Nephron (organoid): ENCODE results near the gene OSMR.
A peak's percentile ranks its signal among the peaks of the same experiment; 100 is the strongest.

Experiments used
- H3K27ac Mint-ChIP-seq, 3 experiments: 2 replicates each; pipeline ENCODE4 v1.8.0; 2020; ENCODE audit warnings: mixed read lengths in 3 of 3, mild to moderate bottlenecking in 2 of 3, moderate library complexity in 1 of 3
- H3K27me3 Mint-ChIP-seq: 2 replicates; pipeline ENCODE4 v1.8.0; 2021; ENCODE audit warnings: low read depth, mild to moderate bottlenecking, moderate library complexity, mixed read lengths
- H3K36me3 Mint-ChIP-seq: 2 replicates; pipeline ENCODE4 v1.8.0; 2020; ENCODE audit warnings: low read depth, mixed read lengths
- H3K4me1 Mint-ChIP-seq: 2 replicates; pipeline ENCODE4 v1.8.0; 2020; ENCODE audit warnings: mixed read lengths
- H3K4me3 Mint-ChIP-seq, 3 experiments: 2 replicates each; pipeline ENCODE4 v1.8.0; 2020; ENCODE audit warnings: mild to moderate bottlenecking in 3 of 3, mixed read lengths in 3 of 3, moderate library complexity in 2 of 3
- H3K9me3 Mint-ChIP-seq: 2 replicates; pipeline ENCODE4 v1.8.0; 2020; ENCODE audit warnings: mixed read lengths
- TF ChIP-seq, protein P1 (sequence below), 3 experiments: fragments of 200-600 bp; sonication (generic); IDR thresholded peaks; one replicate each; pipeline ENCODE4 v1.5.0; 2021; ENCODE audit warnings: antibody characterized with exemption in 3 of 3; ENCODE audit not compliant: unreplicated experiment in 3 of 3

The OSMR gene

GRCh38 chr5:38913714-38914113 is 67.9 kb downstream of the OSMR start:
- Mint-ChIP-seq H3K27ac (no peak overlapping the region), H3K36me3 (no peaks in the 10 kb centered on the region), H3K27me3 (no peaks in the 10 kb centered on the region), H3K4me1 (no peaks in the 10 kb centered on the region), H3K4me3 (no peak overlapping the region), H3K9me3 (peaks cover 24% of the 10 kb centered on the region)
- TF ChIP-seq, protein P1, sequence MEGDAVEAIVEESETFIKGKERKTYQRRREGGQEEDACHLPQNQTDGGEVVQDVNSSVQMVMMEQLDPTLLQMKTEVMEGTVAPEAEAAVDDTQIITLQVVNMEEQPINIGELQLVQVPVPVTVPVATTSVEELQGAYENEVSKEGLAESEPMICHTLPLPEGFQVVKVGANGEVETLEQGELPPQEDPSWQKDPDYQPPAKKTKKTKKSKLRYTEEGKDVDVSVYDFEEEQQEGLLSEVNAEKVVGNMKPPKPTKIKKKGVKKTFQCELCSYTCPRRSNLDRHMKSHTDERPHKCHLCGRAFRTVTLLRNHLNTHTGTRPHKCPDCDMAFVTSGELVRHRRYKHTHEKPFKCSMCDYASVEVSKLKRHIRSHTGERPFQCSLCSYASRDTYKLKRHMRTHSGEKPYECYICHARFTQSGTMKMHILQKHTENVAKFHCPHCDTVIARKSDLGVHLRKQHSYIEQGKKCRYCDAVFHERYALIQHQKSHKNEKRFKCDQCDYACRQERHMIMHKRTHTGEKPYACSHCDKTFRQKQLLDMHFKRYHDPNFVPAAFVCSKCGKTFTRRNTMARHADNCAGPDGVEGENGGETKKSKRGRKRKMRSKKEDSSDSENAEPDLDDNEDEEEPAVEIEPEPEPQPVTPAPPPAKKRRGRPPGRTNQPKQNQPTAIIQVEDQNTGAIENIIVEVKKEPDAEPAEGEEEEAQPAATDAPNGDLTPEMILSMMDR (IDR thresholded peaks at IDR 0.05; ENCODE audit: unreplicated experiment in 3 of 3): no peak

DNA sequence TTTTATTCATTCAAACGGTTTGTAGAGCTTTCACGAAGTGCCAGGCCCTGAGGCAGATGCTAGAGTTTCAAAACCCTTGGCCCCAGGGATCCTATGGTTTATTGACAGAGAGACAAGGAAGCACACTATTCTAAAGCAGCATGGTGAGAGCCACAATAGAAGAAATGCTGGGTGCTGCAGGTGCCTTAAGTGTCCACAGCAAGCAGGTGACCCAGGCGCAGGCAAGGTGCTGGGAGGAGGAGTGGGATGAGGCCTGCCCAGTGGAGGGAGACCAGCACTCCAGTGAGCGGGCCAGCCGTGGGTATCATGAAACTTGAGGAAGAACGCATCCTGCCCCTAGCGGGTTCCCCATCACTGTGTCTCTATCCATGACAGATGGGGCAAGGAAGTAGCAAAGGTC is 71.0 kb downstream of the OSMR start:
- Mint-ChIP-seq H3K27me3 (no peaks in the 10 kb centered on the region), H3K4me1 (no peaks in the 10 kb centered on the region), H3K36me3 (no peaks in the 10 kb centered on the region), H3K9me3 (peaks cover 4% of the 10 kb centered on the region), H3K4me3 (no peak overlapping the region), H3K27ac (no peak overlapping the region)
- TF ChIP-seq, protein P1 (IDR thresholded peaks at IDR 0.05; ENCODE audit: unreplicated experiment in 3 of 3): no peak

DNA sequence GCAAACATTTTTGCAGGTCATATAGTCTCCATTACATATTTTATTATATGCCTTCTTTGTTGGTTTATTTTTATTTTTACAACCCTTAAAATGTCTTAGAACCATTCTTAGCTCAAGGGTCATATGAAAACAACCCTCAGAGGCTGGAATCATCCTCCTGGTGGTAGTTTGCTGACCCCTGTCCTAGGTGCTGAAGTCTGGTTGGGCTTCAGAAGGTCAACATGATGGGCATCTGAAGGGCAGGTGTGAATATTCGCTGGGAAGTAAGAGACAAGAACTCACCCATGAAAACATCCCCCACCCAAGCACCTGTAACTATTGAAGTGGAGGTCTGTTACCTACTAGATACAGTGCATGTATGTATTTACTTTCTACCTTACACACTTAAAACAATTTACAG is 75.4 kb downstream of the OSMR start:
- no peak overlapping the region for H3K4me3 Mint-ChIP-seq
- TF ChIP-seq, protein P1 (IDR thresholded peaks at IDR 0.05; ENCODE audit: unreplicated experiment in 3 of 3): no peak
- H3K9me3 Mint-ChIP-seq: no peaks in the 10 kb centered on the region
- no peak overlapping the region for H3K27ac Mint-ChIP-seq
- H3K27me3 Mint-ChIP-seq: no peaks in the 10 kb centered on the region
- peaks cover 19% of the 10 kb centered on the region for H3K4me1 Mint-ChIP-seq
- H3K36me3 Mint-ChIP-seq: peaks cover 6% of the 10 kb centered on the region

DNA sequence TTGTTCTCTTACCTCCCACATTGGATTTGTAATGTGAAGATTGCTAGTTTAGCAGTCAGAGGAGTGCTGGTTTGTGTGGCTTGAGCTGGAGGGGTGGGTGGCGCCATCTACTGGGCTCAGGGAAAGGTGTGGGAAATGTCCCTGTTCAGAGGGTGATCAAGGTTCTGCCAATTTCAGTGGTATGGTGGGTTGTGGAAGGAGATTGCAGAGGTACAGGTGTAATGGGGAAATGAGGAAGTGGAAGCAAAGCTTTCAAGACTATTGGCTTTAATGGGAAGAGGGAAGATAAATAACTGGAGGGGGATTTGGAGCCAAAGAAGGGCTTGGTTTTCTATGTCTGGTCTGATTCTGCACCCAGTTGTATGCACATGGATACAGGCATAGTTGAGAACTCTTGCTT is 76.4 kb downstream of the OSMR start:
- Mint-ChIP-seq H3K9me3 (no peaks in the 10 kb centered on the region), H3K4me3 (no peak overlapping the region), H3K36me3 (peaks cover 8% of the 10 kb centered on the region), H3K4me1 (peaks cover 19% of the 10 kb centered on the region), H3K27ac (no peak overlapping the region), H3K27me3 (no peaks in the 10 kb centered on the region)
- TF ChIP-seq, protein P1 (IDR thresholded peaks at IDR 0.05; ENCODE audit: unreplicated experiment in 3 of 3): peak; percentile 69 to 74 (median 70)

GRCh38 chr5:38923661-38924451 is 78.0 kb downstream of the OSMR start:
- Mint-ChIP-seq H3K27ac (peak overlapping the region in 1 of 3 experiments; percentile 61), H3K9me3 (no peaks in the 10 kb centered on the region), H3K4me1 (peaks cover 19% of the 10 kb centered on the region), H3K36me3 (peaks cover 14% of the 10 kb centered on the region), H3K4me3 (no peak overlapping the region), H3K27me3 (no peaks in the 10 kb centered on the region)
- TF ChIP-seq, protein P1 (IDR thresholded peaks at IDR 0.05; ENCODE audit: unreplicated experiment in 3 of 3): no peak
